OCI-LY3 (cell line): Measurements from ENCODE around the gene TNS4.

Experiments used
- CTCF ChIP-seq: fragments of 200-600, 300-600 bp; sonication (generic); IDR thresholded peaks from 2 replicates; pipeline ENCODE4 v1.5.1; 2014; ENCODE audit warnings: antibody characterized with exemption, low read length, low read depth
- EZH2phosphoT487 ChIP-seq: fragments of 200-600 bp; shearing (Covaris generic); IDR thresholded peaks from 2 replicates; pipeline ENCODE4 v1.6.1; 2018; ENCODE audit warnings: antibody characterized with exemption, mixed run types, low read depth

DNA sequence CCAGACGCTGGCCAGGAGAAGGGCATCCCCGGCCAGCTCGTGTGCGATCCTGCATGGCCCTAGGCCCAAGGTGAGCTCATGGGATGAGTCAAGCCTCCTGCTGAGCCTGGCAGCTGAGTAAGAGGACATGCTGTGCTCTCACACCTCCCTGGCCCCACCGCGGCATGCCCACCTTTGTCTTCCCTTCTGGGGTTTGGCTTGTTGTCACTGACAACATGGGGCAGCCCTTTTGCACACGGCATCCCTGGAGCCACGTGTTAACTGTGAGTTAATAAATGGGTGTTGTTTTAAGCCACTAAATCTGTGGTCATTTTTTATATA, 8.9 kb upstream of the TNS4 start:
- no peak for TF ChIP-seq CTCF
- no peak for TF ChIP-seq EZH2phosphoT487
